GM18526 (cell line): ENCODE measurements around the gene TEKT5.

Source experiments
- POLR2A ChIP-seq: IDR thresholded peaks from 3 replicates; pipeline ENCODE4 v1.6.1; 2011; ENCODE audit not compliant: insufficient read length; ENCODE audit errors: extremely low read depth

Gene TEKT5

DNA sequence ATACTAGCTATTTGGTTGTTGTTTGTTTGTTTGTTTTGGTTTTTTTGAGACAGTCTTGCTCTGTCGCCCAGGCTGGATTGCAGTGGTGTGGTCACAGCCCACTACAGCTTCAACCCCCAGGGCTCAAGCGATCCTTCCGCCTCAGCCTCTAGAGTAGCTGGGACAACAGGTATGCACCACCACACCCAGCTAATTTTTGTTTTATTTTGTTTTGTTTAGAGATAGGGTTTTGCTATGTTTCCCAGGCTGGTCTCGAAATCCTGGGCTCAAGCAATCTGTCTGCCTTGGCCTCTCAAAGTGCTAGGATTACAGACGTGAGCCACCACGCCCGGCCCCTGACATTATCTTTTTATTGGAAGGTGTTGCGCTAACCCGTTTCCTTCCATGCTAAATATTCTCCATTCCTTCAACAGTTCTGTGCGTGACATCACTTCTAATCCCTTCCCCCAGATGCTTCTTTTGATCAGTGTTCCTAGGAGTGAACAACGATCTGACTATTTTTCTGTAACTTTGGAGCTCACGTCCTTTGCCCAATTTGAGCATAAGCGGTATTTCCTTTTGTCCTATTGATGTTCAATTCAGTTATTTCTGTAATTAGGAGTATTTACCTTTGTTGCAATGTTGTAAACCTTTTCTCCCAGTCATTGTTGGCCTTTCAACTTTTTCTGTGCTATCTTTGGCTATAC is 84.1 kb downstream of the TEKT5 start:
- TF ChIP-seq POLR2A, result no peak

DNA sequence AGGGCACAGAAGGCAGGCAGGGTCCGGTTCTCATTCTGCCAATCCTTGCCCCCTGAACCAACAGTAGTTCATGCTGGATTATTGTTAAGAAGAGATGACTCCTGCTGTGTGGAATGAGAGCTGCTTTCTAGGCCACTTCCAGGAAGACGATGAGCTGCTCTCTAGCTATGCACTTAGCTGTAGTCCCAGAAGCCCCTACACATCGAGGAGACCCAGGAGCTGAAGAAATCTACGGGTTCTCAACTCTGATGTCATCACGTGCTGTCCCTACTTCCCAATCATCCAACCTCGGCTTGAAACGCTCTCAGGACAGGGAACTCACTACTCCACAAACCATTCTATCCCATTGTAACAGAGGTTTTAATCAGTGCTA is 85.3 kb downstream of the TEKT5 start:
- TF ChIP-seq POLR2A, result no peak

DNA sequence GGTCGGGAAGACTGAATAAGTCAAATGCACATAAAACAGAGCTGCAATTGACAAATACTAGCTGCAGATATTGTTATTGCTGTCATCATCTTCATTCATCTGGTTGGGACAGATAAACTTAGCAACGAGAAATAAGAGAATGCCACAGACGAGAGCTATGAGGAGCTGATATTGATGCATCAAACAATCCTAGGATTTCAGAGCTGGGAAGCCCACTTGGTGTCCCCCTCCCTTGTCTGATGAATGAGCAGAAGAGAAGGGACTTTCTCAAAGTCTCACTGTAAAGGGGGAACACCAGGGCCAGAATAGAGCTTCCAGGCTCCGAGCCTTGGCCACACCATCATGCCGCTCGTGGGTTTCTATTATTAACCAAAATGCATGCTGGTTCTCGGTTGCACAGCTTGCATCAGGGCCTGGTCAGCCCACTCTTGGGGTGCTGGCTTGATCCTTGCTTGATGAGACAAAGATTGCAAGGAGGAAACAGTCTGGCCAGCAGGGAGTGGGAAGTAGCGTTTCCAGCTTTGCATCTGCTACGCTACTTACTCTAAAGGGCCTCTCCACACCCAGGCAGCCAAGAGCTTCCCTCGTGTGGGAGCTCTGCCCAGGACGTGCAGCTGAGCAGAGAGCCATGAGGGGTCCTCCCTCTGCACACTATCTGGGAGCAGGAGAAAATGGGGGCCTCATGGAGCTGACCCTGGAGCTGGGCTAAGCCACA is 85.9 kb downstream of the TEKT5 start:
- TF ChIP-seq POLR2A, result no peak

DNA sequence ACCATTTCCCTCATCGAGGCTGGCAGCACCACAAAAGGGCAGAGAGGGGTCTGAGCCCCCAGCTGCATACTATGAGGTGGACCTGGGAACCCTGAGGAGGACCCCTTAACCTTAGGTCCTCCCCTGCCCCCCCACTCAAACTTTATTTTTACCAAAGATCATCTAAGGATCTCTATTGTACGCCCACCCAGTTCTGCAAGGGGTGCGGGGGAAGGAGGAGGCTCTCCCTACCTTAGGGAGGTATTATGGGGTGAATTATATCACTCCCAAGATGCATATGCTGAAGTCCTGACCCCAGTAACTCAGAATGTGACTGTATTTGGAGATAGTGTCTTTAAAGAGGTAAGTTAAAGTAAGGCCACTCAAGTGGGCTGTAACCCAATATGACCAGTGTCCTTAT is 87.6 kb downstream of the TEKT5 start:
- TF ChIP-seq POLR2A, result no peak

DNA sequence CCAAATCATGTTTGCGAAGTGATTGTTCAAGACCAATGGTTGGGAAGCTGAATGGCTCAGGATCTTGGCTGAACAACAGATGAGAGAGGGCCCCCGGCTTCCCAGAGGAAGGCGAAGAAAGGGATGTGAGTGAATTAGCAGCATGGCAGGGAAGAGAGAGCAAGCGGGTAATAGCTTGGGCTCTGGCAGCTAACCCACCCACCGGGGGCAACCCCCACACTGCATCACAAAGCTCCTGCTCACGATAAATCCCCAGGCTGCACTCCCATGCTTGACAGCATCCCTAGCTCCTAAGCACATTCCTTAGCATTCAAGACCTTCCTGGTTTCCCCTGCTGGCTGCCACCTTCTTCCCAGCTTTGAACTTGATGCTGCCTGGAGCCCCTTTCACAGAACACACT is 88.1 kb downstream of the TEKT5 start:
- no peak for TF ChIP-seq POLR2A

DNA sequence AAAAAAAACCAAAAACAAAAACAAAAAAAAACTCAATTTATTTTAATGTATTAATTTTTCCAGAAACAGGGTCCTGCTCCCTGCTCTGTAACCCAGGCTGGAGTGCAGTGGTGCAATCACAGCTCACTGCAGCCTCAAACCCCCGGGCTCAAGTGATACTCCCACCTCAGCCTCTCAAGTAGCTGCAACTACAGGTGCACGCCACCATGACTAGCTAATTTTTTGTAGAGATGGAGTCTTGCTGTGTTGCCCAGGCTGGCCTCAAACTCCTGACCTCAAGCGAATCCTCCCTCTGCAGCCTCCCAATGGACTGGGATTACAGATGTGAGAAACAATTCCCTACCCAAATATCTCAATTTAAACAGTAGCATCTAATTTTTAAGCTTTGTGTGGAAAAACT is 89.1 kb downstream of the TEKT5 start:
- no peak for TF ChIP-seq POLR2A

DNA sequence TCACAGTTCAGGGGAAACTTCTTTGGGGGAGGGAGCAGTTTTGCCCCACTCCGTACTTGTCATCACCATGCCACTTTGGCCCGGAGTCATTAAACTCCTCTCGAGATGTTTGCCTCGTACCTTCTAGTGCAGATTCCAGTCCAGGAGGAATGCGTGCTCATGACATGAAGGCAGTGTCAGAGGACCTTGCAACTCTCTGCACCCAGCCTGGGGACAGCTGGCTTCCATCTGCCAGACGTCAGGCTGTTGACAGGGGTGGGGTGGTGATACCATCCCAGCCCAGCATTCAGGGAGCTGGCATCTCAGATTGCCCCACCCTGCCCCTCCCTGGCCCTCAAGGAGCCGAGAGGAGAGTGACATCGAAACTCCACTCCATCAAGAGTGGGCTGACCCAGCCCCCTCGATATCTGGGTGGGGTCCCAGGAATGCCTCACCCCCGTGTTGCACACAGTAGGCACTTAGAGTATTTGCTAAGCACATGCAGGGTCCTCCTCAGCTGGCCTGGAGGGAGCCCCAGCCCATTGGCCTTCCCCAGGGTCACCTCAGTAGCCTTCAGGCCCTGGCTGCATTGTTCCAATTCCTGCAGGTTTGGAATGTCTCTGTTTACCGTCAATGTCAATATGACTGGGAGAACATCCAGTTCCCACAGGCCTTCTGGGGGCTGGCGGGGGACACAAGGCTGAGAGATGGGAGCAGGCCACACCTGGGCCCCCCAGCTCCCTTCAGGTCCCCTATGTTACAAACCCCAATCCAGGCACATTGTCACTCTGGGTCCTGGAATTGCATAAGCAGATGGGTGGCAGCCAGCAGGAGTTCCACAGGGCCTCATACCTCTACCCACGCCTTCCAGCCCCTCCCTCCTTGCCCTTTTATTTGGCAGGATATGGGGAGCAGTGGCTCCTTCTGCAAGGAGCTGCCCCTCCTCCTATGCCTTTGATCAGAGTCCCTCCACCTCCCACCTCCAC is 93.0 kb downstream of the TEKT5 start:
- no peak for TF ChIP-seq POLR2A

DNA sequence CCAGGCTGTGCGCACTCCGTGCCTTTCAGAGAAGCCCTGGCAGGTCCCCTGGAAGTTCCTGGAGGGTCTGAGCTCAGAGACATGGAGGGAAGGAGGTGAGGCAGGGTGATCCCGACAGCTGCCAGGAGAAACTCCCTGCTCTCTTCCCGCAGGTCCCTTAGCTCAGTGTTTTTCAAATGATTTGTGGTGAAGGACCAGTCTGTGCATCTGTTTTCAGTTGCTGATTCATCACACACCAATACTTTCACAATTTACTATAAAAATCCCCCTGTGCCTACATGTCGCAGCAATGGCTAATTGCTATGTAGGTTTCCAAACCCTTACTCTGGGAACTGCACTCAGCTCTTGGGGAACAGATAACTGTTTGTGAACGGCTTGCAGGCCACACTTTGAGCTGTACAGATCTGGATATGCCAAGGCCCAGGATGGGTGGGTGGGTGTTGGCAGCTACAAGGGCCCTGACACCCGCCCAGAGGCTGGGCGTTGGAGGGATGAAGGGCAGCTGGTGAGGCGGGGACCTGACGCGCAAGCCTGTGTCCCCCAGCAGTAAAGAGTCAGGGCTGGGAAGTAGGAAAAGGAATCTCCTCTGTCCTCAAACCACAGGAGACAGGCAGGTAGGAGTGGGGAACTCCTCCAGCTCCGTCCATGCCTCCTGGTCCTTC is 93.8 kb downstream of the TEKT5 start:
- no peak for TF ChIP-seq POLR2A

DNA sequence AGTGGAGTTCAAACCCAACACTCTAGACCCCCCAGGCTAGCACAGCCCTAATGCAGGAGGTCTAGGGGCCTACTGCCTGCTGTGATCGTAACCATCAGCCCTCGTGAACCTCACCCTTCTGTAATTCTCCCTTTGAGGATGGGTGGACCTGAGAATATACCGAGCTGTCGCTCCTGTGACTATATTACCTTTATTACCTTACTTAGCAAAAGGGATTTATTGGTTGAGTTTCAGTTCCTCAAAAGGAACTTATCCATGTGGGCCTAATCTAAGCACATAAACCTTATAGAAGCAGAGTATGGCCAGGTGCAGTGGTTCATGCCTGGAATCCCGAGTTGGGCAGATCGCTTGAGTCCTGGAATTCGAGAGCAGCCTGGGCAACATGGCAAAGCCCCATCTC is 95.1 kb downstream of the TEKT5 start:
- TF ChIP-seq POLR2A, result no peak

DNA sequence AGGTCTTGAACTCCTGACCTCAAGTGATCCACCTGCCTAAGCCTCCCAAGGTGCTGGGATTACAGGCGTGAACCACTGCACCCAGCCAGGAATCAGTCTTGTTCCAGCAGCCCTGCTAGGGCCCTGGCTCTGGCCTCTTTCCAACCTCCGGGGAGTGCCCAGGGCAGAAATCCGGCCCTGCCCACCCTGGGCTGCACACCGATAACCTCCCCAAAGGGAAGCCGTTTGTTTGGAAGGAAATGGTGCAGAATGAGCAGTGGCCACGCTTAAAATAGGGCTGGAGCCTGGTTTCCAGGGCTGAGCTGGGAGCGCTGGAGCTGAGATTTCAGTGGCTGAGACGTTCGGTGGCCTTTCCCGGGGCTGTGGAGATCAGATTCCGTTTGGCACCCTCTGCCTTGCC is 96.6 kb downstream of the TEKT5 start:
- TF ChIP-seq POLR2A, result no peak

DNA sequence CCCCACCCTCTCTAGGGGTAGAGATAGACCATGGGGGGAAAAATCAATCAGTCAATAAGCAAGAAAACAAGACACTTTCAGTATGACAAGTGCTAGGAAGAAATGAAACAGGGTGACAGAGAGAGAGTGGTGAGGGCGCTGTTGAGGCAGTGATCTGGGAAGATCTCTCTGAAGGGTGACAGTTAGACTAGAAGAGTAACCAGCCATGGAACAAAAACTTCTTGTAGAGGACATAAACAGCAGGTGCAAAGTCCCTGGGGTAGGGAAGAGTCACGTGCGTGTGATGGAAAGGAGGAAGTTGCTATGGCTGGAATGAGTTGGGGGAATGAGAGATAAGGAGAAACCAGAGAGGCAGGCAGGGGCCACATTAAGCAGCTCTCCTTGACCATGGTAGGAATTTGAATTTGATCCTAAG is 97.5 kb downstream of the TEKT5 start:
- no peak for TF ChIP-seq POLR2A

DNA sequence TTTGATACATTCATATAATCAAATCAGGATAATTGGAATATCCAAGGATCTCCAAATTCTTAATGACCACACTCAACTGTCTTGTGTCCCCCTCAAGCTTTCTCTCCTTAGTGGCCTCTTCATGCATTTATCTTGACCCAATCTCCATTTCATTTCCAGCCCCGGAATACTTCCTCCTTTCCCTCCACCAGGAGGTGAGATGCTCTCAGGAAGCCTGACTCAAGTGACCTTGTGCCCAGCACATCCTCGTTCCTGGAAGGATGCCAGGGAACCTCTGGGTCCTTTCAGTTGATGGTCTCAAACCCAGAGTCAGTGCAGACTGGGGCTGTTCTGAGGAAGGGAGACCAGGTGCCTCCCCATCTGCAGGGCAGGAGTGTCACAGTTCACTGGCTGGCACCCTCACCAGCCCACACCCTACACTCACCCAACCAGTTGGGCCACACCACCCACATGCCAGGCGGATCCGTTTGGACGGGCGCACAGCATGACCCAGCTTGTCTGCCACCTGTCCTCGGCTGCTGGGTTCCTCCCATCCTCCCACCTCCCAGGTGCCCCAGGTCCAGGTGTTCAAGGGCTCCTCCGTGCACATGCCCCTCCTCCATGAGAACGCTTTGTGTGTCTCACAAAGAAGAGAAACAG is 100.3 kb downstream of the TEKT5 start:
- no peak for TF ChIP-seq POLR2A

DNA sequence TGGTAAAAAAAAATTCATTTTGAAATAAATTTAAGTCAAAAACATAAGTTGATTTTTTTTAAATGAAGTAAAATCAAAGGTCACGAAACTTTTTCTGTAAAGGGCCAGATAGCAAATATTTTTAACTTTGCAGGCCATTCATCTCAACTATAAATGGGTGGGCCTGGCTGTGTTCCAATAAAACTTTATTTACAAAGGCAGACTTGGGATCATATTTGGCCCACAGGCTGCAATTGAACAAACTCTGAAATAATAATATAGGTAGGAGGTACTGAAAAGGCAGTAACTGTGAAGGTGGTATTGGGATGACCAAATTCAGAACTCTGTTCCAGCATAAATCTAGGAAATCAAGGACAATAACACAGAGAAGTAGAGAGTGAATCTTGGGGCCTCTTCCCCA is 102.1 kb downstream of the TEKT5 start:
- no peak for TF ChIP-seq POLR2A

DNA sequence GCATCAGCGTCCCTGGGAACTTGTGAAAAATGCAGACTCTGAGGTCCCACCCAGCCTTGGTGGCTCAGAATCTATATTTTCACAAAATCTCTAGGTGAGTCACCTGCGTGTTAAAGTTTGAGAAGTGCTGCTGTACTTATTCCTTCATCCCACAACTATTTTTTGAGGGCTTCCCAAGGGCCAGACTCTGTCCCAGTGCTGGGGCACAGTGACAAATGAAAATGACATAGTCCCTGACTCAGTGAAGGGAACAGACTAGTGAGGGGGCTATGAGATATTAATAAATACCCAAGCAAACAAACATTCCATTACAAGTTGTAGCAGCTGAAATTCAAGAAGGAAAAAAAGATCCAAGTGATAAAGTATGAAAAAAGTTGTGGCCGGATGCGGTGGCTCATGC is 104.4 kb downstream of the TEKT5 start:
- no peak for TF ChIP-seq POLR2A

DNA sequence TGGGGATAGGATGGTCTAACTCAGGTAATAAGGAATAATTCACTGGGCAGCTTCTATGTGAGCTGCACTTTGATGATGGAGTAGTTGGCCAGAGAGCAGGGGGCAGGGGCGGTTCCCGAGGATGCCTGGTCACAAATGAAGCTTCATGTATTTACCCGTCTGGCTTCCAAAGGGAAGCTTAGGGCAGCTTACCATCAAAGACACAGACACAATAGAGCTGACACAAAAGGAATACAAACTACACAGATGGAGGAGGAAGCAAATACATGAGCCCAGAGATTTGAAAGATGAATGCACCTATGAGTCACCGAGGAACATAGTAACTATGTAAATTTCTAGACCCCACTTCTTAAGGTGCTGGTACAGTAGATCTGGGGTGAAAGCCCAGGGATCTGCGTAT is 105.6 kb downstream of the TEKT5 start:
- TF ChIP-seq POLR2A, result no peak
